CD4-positive, alpha-beta T cell treated with Interleukin-21 for 1 hour (primary cell): ENCODE measurements around the gene ACTG1.

Source experiments
- DNase-seq: peaks from one replicate; pipeline ENCODE4 v3.0.0-alpha.2; 2020

The ACTG1 gene

DNA sequence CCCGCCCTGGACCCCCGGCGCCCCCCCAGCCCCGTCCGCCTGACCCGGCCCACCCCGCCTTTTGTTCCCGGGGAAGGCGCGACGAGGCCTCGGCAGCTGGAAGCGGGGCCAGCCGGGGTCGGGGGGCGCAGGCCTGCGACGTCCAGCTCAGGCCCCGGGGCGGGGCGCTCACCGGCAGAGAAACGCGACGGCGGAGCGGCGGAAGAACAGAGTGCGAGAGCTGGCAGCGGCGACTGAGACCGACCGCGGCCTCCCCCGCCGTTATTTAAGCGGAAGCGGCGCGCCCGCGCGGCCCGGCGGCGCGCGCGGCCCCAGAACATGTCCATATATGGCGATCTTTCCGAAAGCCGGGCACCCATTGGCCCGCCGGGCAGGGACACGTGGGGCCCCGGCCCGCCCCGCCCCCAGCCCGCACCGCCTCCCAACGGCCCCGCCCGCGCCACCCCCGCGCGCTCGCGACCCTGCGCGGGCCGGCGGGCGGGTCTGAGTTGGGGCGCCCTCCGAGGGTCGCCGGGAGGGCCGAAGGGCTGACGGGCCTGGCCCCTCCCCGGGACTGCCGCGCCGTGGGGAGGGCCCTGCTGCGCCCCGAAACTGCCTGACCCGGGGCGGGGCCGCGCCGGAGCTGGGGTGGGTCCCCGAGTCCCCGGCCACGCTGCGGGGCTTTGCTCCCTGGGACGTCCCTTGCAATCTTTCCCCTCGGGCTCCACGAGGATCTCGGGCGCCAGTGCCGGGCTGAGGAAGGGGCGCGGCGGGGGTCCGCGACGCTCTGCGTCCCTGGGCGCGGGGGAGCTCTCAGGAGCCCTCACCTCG is at the start of gene ACTG1:
Gene ACTG1, minus strand, starts transcription at position 238 of the 810 bp plus-strand sequence. CDS start 445 bp downstream, outside the sequence.
- DNase-seq = peak; percentile 95

DNA sequence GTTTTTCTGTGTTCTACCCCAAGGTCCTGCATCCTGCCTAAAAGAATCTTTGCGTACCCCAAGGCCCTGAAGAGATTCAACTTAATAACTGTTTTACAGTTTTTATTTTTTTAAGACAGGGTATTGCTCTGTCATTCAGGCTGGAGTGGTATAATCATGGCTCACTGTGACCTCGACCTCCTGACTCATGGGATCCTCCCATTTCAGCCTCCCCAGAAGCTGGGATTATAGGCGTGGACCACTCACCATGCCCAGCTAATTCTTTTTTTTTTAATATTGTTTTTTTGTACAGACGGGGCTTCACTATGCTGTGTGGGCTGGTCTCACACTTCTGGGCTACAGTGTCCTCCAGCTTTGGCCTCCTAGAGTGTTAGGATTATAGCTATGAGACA is 48.9 kb upstream of the ACTG1 start:
- no peak for DNase-seq

DNA sequence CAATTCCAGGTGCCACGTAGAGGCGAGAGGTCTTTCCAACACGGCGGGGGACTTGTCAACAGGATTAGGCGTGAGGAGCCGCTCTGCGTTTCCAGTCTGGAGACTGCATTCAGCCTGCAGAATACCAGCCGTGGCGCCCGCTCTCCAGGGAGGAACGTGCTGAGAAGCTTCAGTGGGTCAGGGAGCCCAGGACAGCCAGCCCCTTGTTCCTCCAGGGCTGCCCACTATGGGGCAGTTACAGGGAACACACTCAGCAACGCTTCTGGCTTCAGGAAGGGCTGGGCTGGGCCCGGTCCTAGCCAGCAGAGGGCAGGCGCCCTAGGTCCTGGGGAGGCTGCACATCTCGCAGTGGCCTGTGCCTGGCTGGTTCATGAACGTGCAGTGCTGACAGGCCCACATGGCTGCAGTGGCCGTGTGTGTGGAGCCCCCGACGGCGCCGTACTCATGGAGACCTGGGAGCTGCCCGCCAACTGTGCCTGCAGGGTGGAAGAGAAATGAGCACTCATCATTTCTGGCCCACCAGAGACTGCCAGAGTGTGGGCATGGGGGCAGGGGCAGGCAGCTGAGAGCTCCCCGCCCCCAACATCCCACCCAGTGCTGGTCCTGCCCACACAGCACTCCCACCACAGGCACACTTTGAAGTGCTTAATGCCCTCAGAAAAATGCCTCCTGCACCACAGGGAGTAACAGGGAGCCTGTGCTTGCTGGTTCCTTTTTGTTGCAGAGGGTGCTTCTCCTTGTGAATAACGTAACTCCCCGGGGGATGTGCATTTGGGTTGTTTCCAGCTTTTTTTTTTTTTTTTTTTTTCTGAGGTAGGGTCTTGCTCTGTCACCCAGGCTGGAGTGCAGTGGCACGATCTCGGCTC is 46.6 kb upstream of the ACTG1 start:
- DNase-seq = no peak

GRCh38 chr17:81558115-81558468 is 45.5 kb upstream of the ACTG1 start:
- no peak for DNase-seq

- DNase-seq = no peak
Measured at GRCh38 chr17:81557276-81558114, 44.9 kb upstream of the ACTG1 start.

DNA sequence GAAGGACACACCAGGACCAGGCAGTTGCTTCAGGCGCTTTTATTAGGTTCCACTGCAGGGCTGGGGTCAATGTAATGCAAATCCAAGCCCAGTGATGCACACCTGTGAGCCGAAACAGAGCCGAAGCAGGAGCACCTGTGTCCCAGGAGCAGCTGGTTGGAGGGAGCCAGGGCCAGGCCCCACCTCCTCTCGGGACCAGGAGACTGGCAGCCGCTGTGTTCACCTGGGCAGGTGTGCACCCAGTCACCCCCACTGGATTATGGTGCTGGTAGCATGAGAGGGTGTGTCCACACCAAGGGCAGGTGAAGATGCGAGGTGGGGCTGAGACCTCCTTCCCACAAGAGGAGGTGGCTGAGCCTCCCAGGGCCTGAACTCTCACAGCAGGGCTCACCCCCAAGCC is 44.3 kb upstream of the ACTG1 start:
- DNase-seq = no peak

- DNase-seq = no peak
Measured at GRCh38 chr17:81556175-81556691, 43.6 kb upstream of the ACTG1 start.

DNA sequence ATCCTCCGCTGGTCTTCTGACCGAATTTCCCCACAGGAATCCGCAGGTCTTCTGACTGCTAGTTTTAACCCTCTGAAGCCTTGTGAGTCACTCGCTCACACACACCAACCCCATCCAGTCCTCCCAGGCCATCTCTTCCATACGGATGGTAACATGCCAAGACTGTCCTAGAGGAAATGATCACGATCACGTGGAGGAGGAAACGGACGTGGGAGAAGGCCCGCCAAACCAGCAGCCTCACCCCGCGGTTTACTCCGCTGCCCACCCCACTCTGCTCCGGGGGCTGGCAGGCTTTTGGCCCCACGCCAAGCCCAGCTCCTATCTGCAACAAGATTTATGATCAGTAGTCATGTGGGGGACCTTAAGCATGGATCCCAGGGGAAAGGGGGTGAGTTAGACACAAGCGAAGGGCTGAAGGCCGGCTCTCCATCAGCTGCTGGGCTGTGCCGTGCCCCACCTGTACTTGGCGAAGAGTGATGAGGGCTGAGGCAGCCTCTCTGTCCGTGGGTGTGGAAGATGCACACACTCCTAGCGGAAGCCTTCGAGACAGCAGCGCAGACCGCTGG is 41.1 kb upstream of the ACTG1 start:
- peak; percentile 11 for DNase-seq

DNA sequence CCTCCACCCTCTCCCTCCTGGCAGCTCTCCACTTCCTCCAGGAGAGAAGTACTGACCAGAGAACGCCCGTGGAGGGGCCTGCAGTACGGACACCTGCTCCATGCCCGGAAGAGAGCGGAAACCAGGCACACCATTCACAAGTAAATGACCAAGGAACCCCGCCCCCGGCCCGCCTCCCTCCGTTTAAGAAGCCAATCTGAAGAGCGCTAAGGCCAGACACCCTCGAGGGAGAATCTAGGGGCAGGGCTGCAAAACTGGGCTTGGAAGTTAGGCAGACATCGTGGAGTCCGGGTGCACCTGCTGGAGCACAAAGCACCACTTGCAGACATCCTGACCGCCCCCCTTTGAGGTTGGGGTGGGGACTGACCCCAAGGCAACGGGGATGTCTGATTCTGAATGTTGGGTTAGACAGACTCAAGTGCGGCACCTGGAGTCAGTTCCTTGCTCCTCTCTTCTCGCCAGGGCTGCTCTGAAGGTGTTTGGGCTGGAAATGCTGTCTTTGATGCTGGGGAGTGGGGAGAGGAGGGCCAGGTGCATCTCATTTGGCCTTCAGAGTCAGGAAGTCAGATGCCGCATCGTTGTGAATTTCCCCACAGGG is 40.5 kb upstream of the ACTG1 start:
- DNase-seq = peak; percentile 82

DNA sequence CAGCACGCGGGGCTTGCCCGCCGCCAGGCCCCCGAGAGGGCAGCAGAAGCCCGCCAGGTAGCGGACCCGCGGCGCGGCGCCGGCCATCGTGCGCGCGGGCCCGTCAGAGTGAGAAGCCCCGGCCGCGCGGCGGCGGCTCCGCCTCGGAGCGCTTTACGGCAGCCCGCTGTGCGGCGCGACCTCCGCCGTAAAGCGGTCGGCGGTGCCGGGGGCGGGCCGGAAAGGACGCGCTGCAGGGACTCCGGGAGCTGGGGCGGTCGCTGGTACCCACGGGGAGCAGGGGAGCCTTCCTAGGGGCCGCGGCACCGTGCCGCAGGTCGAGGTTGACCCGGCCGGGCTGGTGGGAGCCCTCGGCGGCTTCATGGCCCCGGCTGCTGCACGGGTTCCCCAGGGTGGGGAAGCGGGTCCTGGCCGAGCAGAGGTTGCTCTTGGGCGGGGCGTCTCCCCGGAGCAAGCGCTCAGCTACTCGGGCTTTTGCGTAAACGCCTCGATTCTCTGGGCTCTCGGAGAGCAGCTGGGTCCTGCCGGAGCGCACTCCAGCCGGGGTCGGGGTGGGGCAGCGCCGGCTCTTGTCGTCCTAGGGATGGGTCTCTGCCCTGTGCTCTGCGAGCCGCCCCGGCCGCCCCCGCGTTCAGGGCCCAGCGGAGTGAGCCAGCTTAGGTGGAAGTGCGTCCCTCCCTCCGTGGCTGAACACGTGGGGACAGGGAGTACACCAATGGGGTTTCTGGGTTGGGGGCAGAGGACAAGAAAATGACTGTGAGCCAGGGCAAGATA is 39.8 kb upstream of the ACTG1 start, which contains the start of gene FAAP100:
Gene FAAP100, minus strand, starts transcription at position 110 of the 774 bp plus-strand sequence. Its CDS starts 23 bp downstream, at position 87.
- DNase-seq = peak; percentile 83

- no peak for DNase-seq
Measured at GRCh38 chr17:81551458-81552243, 39.1 kb upstream of the ACTG1 start.

DNA sequence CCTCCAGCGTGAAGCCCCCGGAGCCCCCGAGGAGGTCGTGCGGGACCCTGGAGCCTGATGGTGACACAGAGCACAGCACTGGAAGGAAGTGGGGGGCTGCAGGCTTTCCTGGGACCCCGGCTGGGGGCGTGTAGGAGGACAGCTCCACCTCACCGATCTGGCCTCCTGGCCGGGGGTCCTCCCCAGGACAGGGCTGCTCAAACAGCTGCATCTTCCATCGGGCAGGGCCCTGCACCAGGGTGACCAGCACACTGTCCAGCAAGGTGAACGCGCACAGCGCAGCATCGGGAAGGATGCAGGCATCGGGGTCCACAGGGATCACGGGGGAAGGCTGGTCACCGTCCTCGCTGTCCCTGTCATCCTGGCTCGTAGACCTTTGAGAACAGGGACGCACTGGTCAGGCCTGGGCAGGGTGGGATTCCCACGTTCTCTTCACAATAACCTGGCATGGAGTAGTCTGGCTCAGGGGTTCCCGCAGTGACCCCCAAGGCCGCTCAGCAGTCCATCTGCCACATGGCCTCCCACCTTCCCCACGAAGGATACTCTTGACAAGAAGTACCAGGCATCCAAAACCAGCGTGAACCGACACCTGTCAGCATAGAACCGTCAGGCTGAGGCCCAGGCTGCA is 38.3 kb upstream of the ACTG1 start:
- no peak for DNase-seq

DNA sequence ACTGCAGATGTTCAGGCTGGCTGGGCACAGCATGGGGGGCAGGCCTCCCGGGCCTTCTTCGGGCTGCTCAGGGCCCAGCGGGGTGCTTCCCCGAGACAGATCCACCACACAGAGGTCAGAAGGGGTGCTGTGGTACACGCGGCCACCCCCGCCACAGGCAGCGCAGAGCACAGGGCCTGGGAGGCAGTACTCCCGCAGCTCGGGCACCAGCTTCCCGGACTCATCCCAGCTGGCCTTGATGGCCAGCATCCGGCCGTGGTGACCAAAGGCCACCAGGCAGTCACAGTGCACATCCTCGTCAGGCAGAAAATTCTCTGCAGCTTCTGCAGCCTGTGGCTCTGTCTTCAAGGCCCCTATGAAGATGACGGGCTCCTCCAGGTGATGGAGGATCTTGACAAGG is 37.7 kb upstream of the ACTG1 start:
- DNase-seq = no peak

DNA sequence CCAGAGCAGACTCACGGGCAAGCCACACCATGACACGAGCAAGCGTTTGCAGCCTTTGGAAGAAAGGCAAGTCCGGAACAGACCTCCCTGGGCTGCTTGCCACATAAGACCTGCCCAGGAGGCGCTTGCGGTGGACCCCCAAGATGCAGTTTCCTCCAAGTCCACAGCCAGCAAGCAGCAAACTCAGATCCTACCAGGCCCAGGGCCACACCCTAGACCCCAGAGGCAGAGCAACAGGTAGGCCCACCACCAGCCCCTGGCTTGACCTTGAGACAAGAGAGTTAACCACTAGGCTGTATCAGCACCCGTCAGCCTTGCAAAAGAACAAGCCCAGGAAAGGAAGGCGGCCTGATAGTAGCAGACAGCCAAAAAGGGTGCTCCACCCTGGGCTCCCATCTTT is 37.2 kb upstream of the ACTG1 start:
- DNase-seq = no peak

DNA sequence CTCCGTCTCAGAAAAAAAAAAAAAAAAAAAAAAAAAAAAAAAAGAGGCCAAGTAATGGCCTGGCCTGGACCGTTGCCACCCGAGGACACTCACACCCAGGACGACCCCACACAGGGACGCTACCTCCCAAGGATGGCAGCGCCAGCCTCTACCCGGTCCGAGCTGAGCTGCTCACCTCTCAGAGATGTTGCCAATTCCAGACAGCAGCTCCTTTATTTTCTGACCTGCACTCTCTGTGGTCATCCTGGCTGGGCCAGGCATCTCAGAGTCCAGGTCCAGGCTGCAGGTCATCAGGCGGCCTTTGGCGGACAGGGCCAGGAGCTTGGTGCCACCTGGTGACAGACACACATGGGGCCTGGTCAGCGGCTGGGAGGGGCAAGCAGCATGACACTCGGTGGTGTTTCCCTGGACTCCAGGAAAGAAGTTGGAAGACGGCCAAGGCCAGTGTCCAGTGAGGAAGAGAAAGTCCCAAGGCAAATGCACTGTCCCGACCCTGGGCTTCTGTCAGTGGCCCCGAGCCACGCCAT is 36.5 kb upstream of the ACTG1 start:
- DNase-seq = no peak

- DNase-seq = no peak
Measured at GRCh38 chr17:81547614-81547982, 35.0 kb upstream of the ACTG1 start.

DNA sequence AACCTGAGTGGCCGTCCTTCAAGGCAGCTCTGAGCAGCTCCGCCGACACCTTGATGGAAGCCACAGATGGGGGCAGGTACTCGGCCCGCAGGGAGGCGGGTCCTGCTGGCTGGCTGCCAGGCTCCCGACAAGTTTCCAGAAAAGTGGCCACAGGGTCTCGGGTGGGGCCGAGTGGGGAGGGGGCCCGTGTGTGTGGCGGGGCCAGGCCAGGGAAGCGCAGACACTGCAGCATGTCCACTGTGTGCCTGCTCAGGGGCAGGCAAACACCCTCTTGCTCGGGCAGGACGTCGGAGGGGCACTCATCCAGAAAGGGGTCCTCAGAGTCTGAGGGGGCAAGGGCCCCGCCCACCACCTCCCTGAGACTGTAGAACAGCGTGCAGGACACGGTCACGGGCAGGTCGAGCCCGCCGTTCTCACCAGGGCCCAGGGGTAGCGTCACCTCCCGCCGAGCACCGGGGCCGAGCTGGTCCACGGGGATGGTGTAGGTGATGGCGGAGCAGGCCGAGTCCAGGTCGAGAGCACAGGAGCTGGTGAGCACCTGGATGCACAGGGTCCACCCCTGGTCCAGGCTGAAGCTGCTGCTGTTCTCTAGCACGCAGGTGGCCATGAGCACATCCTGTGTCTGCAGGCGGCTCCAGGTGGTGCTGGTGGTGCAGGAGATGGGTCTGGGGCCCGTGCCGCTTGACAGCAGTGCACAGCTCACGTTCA is 34.5 kb upstream of the ACTG1 start:
- DNase-seq = no peak

GRCh38 chr17:81545160-81545949 is 32.8 kb upstream of the ACTG1 start:
- DNase-seq = no peak
